HEK293 (cell line): ENCODE measurements around the gene MMP25.
A peak's percentile ranks its signal among the peaks of the same experiment; 100 is the strongest.

Experiments
- CTCF ChIA-PET: fragments of 350-600 bp; formaldehyde crosslinking; extraction: SDS; loops from one replicate; lab custom pipeline; 2021; ENCODE audit warnings: antibody characterized with exemption; lab: Yijun Ruan, JAX
- POLR2A ChIA-PET: fragments of 300-600 bp; formaldehyde crosslinking; extraction: SDS; loops from one replicate; lab custom pipeline; 2020; ENCODE audit warnings: antibody characterized with exemption, inconsistent platforms; lab: Yijun Ruan, JAX
- H3K27ac ChIP-seq: fragments of 200-500 bp; sonication (Bioruptor generic); 2 replicates; pipeline ENCODE4 v1.5.1; 2014; ENCODE audit warnings: low read depth, low read length, control low read depth, inconsistent platforms; ENCODE audit errors: extremely low read depth
- H3K36me3 ChIP-seq, 2 experiments: fragments of 200-500 bp in 1 of 2; sonication (Bioruptor generic) in 1 of 2; 1 replicate in 1 of 2; 2 replicates in 1 of 2; pipeline ENCODE4 v1.5.1; 2014 to 2017; ENCODE audit warnings: inconsistent platforms in 2 of 2, low read length in 2 of 2; ENCODE audit not compliant: control insufficient read depth in 2 of 2, insufficient read depth in 1 of 2
- H3K4me1 ChIP-seq: fragments of 200-500 bp; sonication (Bioruptor generic); 2 replicates; pipeline ENCODE4 v1.5.1; 2014; ENCODE audit warnings: mild to moderate bottlenecking, low read length, inconsistent platforms; ENCODE audit not compliant: control insufficient read depth, insufficient read depth
- H3K4me3 ChIP-seq: 2 replicates; pipeline ENCODE4 v1.5.1; 2011; ENCODE audit warnings: low read depth, mild to moderate bottlenecking, control low read depth, low read length, moderate library complexity
- H3K9me3 ChIP-seq: fragments of 200-500 bp; sonication (Bioruptor generic); 2 replicates; pipeline ENCODE4 v1.5.1; 2014; ENCODE audit warnings: low read depth, low read length, inconsistent platforms; ENCODE audit not compliant: control insufficient read depth, insufficient read depth
- BCL11B ChIP-seq: fragments of 450-650 bp; formaldehyde crosslinking; IDR thresholded peaks from 2 replicates; pipeline ENCODE4 v1.5.1; 2016; ENCODE audit warnings: low read depth, missing biosample characterization, missing genetic modification characterization
- EGR2 ChIP-seq: fragments of 450-650 bp; formaldehyde crosslinking; IDR thresholded peaks from 2 replicates; pipeline ENCODE4 v1.5.1; 2016; ENCODE audit warnings: low read depth, missing biosample characterization, missing genetic modification characterization
- GLIS2 ChIP-seq: fragments of 450-650 bp; formaldehyde crosslinking; IDR thresholded peaks from 2 replicates; pipeline ENCODE4 v1.5.1; 2016; ENCODE audit warnings: missing biosample characterization, missing genetic modification characterization
- KLF1 ChIP-seq: fragments of 450-650 bp; formaldehyde crosslinking; IDR thresholded peaks from 2 replicates; pipeline ENCODE4 v1.5.1; 2016; ENCODE audit warnings: missing biosample characterization, missing genetic modification characterization
- KLF9 ChIP-seq: fragments of 450-650 bp; formaldehyde crosslinking; IDR thresholded peaks from 2 replicates; pipeline ENCODE4 v1.5.1; 2016; ENCODE audit warnings: missing biosample characterization, missing genetic modification characterization, low read depth
- MYNN ChIP-seq: fragments of 450-650 bp; formaldehyde crosslinking; IDR thresholded peaks from 2 replicates; pipeline ENCODE4 v1.5.1; 2016; ENCODE audit warnings: missing biosample characterization, missing genetic modification characterization, borderline replicate concordance
- ZIC2 ChIP-seq: fragments of 450-650 bp; formaldehyde crosslinking; IDR thresholded peaks from 2 replicates; pipeline ENCODE4 v1.5.1; 2016; ENCODE audit warnings: missing biosample characterization, missing genetic modification characterization
- ZNF16 ChIP-seq: fragments of 450-650 bp; formaldehyde crosslinking; IDR thresholded peaks from 2 replicates; pipeline ENCODE4 v1.5.1; 2016; ENCODE audit warnings: low read depth, missing biosample characterization, missing genetic modification characterization
- ZNF24 ChIP-seq: fragments of 450-650 bp; formaldehyde crosslinking; IDR thresholded peaks from 2 replicates; pipeline ENCODE4 v1.5.1; 2016; ENCODE audit warnings: missing biosample characterization, missing genetic modification characterization
- ZNF248 ChIP-seq: fragments of 450-650 bp; formaldehyde crosslinking; IDR thresholded peaks from 2 replicates; pipeline ENCODE4 v1.5.1; 2017; ENCODE audit warnings: missing biosample characterization, missing genetic modification characterization
- ZNF423 ChIP-seq: fragments of 450-650 bp; formaldehyde crosslinking; IDR thresholded peaks from 2 replicates; pipeline ENCODE4 v1.5.1; 2016; ENCODE audit warnings: missing biosample characterization, missing genetic modification characterization
- ZNF426 ChIP-seq: fragments of 450-650 bp; formaldehyde crosslinking; IDR thresholded peaks from 2 replicates; pipeline ENCODE4 v1.5.1; 2017; ENCODE audit warnings: missing biosample characterization, missing genetic modification characterization, mild to moderate bottlenecking, inconsistent platforms, moderate library complexity
- ZNF544 ChIP-seq: fragments of 450-650 bp; formaldehyde crosslinking; IDR thresholded peaks from 2 replicates; pipeline ENCODE4 v1.5.0; 2017; ENCODE audit warnings: missing biosample characterization, missing genetic modification characterization
- ZNF677 ChIP-seq: fragments of 450-650 bp; IDR thresholded peaks from 2 replicates; pipeline ENCODE4 v1.5.0; 2018; ENCODE audit warnings: missing biosample characterization, mild to moderate bottlenecking, missing genetic modification characterization, moderate library complexity
- ZNF747 ChIP-seq: fragments of 450-650 bp; formaldehyde crosslinking; IDR thresholded peaks from 2 replicates; pipeline ENCODE4 v1.5.1; 2016; ENCODE audit warnings: missing biosample characterization, missing genetic modification characterization
- ZNF830 ChIP-seq: fragments of 450-650 bp; IDR thresholded peaks from 2 replicates; pipeline ENCODE4 v1.5.0; 2018; ENCODE audit warnings: missing biosample characterization, missing genetic modification characterization, low read depth, mild to moderate bottlenecking, moderate library complexity
- ZNF837 ChIP-seq: fragments of 450-650 bp; formaldehyde crosslinking; IDR thresholded peaks from 2 replicates; pipeline ENCODE4 v1.5.1; 2016; ENCODE audit warnings: missing biosample characterization, missing genetic modification characterization
- ZSCAN23 ChIP-seq: fragments of 450-650 bp; formaldehyde crosslinking; IDR thresholded peaks from 2 replicates; pipeline ENCODE4 v1.5.1; 2016; ENCODE audit warnings: missing biosample characterization, missing genetic modification characterization
- TF ChIP-seq, protein P1 (sequence below): fragments of 450-650 bp; formaldehyde crosslinking; conservative IDR thresholded peaks from 2 replicates; pipeline ENCODE4 v1.5.1; 2016; ENCODE audit warnings: low read depth, missing biosample characterization, missing genetic modification characterization
- TF ChIP-seq, protein P2 (sequence below): fragments of 450-650 bp; formaldehyde crosslinking; IDR thresholded peaks from 2 replicates; pipeline ENCODE4 v1.5.1; 2016; ENCODE audit warnings: missing biosample characterization, missing genetic modification characterization
- TF ChIP-seq, protein P3 (sequence below): fragments of 450-650 bp; IDR thresholded peaks from 2 replicates; pipeline ENCODE4 v1.5.1; 2018; ENCODE audit warnings: missing biosample characterization, mild to moderate bottlenecking, missing genetic modification characterization
- TF ChIP-seq, protein P4 (sequence below): fragments of 450-650 bp; formaldehyde crosslinking; IDR thresholded peaks from 2 replicates; pipeline ENCODE4 v1.5.1; 2016; ENCODE audit warnings: missing biosample characterization, missing genetic modification characterization, low read depth

MMP25 gene

DNA sequence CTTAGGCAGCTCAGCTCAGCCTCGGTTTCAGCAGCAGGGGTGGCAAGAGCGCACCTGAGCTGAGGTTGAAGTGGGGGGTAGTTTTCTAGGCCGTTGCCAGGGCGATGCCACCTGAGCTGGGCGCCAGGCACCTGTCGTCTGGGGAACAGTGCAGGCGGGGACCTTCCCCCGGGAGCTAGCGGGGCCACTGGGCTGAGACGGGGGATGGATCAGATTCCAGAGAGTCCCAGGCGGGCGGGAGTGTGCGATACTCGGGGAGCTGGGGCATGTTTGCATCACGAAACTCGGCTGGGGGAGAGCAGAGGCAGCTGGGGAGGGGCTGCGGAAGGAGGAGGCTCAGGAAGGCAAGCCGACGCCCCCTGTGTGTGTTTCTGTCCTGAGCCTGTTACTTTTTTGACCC, 34.1 kb upstream of the MMP25 start (continued):
- peak; percentile 16; the same call in 1 of the 2 replicates for TF ChIP-seq EGR2 (tag by site-specific recombination)
- TF ChIP-seq, all 188 proteins: peak for 5

DNA sequence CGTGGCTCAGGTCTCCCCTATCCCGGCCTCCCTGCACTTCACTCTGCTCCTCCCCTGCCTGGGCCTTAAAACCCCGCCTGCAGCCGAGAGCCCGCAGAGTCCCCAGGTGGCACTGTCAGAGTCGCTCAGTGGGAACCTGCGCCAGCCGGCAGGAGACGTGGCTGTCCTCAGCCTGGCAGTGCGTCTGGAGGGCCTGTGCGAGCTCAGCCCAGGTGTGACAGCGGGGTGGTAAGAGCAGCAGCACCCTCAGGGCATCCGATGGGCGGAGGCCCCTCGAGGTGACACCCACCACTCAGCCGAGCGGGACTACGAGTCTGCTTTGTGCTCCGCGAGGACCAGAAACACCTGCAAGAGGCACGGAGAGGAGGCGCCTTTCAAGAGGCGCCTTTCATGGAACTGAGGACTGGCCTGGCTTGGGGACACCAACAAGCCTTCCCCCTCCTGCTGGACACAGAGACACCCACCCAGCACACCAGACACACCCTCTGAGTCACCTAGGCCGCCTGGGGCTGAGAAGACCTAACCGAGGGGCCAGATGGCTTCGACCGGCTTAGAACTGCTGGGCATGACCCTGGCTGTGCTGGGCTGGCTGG, 33.4 kb upstream of the MMP25 start, which contains the start of gene CLDN9:
TSS of gene CLDN9 (plus strand) at position 96 of the 593 bp plus-strand sequence. CDS start at position 536, 440 bp downstream.
- TF ChIP-seq ZNF837 (tag by site-specific recombination), result no peak
- TF ChIP-seq KLF1 (tag by site-specific recombination), result peak; percentile 80
- TF ChIP-seq, protein P1, sequence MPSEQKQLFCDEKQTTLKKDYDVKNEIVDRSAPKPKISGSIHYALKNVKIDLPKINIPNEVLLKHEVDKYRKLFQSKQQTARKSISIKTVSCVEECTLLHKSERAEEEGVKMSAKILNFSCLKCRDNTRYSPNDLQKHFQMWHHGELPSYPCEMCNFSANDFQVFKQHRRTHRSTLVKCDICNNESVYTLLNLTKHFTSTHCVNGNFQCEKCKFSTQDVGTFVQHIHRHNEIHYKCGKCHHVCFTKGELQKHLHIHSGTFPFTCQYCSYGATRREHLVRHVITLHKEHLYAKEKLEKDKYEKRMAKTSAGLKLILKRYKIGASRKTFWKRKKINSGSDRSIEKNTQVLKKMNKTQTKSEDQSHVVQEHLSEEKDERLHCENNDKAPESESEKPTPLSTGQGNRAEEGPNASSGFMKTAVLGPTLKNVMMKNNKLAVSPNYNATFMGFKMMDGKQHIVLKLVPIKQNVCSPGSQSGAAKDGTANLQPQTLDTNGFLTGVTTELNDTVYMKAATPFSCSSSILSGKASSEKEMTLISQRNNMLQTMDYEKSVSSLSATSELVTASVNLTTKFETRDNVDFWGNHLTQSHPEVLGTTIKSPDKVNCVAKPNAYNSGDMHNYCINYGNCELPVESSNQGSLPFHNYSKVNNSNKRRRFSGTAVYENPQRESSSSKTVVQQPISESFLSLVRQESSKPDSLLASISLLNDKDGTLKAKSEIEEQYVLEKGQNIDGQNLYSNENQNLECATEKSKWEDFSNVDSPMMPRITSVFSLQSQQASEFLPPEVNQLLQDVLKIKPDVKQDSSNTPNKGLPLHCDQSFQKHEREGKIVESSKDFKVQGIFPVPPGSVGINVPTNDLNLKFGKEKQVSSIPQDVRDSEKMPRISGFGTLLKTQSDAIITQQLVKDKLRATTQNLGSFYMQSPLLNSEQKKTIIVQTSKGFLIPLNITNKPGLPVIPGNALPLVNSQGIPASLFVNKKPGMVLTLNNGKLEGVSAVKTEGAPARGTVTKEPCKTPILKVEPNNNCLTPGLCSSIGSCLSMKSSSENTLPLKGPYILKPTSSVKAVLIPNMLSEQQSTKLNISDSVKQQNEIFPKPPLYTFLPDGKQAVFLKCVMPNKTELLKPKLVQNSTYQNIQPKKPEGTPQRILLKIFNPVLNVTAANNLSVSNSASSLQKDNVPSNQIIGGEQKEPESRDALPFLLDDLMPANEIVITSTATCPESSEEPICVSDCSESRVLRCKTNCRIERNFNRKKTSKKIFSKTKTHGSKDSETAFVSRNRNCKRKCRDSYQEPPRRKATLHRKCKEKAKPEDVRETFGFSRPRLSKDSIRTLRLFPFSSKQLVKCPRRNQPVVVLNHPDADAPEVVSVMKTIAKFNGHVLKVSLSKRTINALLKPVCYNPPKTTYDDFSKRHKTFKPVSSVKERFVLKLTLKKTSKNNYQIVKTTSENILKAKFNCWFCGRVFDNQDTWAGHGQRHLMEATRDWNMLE, result no peak
- no peak for TF ChIP-seq BCL11B (tag by site-specific recombination)
- TF ChIP-seq ZNF677 (tag by site-specific recombination), result peak; percentile 71; the same call in 1 of the 2 replicates
- TF ChIP-seq ZSCAN23, result no peak
- TF ChIP-seq, protein P2, sequence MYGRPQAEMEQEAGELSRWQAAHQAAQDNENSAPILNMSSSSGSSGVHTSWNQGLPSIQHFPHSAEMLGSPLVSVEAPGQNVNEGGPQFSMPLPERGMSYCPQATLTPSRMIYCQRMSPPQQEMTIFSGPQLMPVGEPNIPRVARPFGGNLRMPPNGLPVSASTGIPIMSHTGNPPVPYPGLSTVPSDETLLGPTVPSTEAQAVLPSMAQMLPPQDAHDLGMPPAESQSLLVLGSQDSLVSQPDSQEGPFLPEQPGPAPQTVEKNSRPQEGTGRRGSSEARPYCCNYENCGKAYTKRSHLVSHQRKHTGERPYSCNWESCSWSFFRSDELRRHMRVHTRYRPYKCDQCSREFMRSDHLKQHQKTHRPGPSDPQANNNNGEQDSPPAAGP (tag by site-specific recombination), result 0 out of 2 replicates have a peak, but pooled peaks have one; percentile 17
- TF ChIP-seq, protein P3, sequence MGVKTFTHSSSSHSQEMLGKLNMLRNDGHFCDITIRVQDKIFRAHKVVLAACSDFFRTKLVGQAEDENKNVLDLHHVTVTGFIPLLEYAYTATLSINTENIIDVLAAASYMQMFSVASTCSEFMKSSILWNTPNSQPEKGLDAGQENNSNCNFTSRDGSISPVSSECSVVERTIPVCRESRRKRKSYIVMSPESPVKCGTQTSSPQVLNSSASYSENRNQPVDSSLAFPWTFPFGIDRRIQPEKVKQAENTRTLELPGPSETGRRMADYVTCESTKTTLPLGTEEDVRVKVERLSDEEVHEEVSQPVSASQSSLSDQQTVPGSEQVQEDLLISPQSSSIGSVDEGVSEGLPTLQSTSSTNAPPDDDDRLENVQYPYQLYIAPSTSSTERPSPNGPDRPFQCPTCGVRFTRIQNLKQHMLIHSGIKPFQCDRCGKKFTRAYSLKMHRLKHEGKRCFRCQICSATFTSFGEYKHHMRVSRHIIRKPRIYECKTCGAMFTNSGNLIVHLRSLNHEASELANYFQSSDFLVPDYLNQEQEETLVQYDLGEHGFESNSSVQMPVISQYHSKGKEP (tag by site-specific recombination), result no peak
- no peak for TF ChIP-seq ZNF747 (tag by site-specific recombination)
- TF ChIP-seq ZNF830 (tag by site-specific recombination), result no peak
- peak; percentile 74 for TF ChIP-seq ZIC2 (tag by site-specific recombination)
- no peak for TF ChIP-seq ZNF248 (tag by site-specific recombination)
- no peaks in the 10 kb centered on the region; the same call in 1 of the 2 replicates for H3K4me1 ChIP-seq
- ChIA-PET CTCF (interaction anchor here (0.6 kb wide), 1 partner anchor 29 kb away, joined by 3 read pairs; no protein-coding TSS in a partner anchor), POLR2A (interaction anchor here (0.6 to 1.4 kb wide), 4 partner anchors 8 to 15 kb away, joined by 3 to 5 read pairs (median 4); partner anchors contain the start of genes HCFC1R1 and THOC6)
- H3K27ac ChIP-seq, result no peak within 1 kb of the TSS
- H3K4me3 ChIP-seq, result no peak within 1 kb of the TSS
- H3K9me3 ChIP-seq, result no peaks in the 10 kb centered on the region
- H3K36me3 ChIP-seq, result no peaks in the 10 kb centered on the region

DNA sequence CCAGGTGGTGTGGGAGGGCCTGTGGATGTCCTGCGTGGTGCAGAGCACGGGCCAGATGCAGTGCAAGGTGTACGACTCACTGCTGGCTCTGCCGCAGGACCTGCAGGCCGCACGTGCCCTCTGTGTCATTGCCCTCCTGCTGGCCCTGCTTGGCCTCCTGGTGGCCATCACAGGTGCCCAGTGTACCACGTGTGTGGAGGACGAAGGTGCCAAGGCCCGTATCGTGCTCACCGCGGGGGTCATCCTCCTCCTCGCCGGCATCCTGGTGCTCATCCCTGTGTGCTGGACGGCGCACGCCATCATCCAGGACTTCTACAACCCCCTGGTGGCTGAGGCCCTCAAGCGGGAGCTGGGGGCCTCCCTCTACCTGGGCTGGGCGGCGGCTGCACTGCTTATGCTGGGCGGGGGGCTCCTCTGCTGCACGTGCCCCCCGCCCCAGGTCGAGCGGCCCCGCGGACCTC, 32.8 kb upstream of the MMP25 start:
- ChIA-PET CTCF (interaction anchor here (0.6 kb wide), 1 partner anchor 29 kb away, joined by 3 read pairs; no protein-coding TSS in a partner anchor), POLR2A (no interaction called here)
- H3K4me1 ChIP-seq, result no peaks in the 10 kb centered on the region; the same call in 1 of the 2 replicates
- no peaks in the 10 kb centered on the region for H3K36me3 ChIP-seq
- H3K4me3 ChIP-seq, result no peak overlapping the region
- no peaks in the 10 kb centered on the region for H3K9me3 ChIP-seq
- no peak overlapping the region for H3K27ac ChIP-seq
- no peak for TF ChIP-seq ZNF423 (tag by site-specific recombination)
- TF ChIP-seq ZNF24, result no peak
- no peak for TF ChIP-seq KLF9 (tag by site-specific recombination)
- no peak for TF ChIP-seq MYNN (tag by site-specific recombination)
- no peak for TF ChIP-seq GLIS2 (tag by site-specific recombination)
- TF ChIP-seq ZNF16 (tag by site-specific recombination), result no peak
- TF ChIP-seq, protein P4, sequence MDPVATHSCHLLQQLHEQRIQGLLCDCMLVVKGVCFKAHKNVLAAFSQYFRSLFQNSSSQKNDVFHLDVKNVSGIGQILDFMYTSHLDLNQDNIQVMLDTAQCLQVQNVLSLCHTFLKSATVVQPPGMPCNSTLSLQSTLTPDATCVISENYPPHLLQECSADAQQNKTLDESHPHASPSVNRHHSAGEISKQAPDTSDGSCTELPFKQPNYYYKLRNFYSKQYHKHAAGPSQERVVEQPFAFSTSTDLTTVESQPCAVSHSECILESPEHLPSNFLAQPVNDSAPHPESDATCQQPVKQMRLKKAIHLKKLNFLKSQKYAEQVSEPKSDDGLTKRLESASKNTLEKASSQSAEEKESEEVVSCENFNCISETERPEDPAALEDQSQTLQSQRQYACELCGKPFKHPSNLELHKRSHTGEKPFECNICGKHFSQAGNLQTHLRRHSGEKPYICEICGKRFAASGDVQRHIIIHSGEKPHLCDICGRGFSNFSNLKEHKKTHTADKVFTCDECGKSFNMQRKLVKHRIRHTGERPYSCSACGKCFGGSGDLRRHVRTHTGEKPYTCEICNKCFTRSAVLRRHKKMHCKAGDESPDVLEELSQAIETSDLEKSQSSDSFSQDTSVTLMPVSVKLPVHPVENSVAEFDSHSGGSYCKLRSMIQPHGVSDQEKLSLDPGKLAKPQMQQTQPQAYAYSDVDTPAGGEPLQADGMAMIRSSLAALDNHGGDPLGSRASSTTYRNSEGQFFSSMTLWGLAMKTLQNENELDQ (tag by site-specific recombination), result no peak
- no peak for TF ChIP-seq ZNF426 (tag by site-specific recombination)
- no peak for TF ChIP-seq ZNF544
